ENCODE results near the gene CYP1A2. TPM values are rescaled to one million over a fixed set of nuclear protein-coding genes. Genes with fewer than 3 reads are reported as not detected.

CYP1A2 gene
- polyA plus RNA-seq, 2 donors = 0.06 TPM; not detected in 1

GRCh38 chr15:74758736-74759135 is 10.1 kb downstream of the CYP1A2 start:
- Histone ChIP-seq H3K9me3 (ENCODE audit: control insufficient read depth in 2 of 2, insufficient read depth in 1 of 2, low read depth in 1 of 2, low read length in 1 of 2) (no peaks in the 10 kb centered on the region), H3K4me1 (ENCODE audit: control insufficient read depth in 2 of 2, insufficient read depth in 2 of 2, low read length in 1 of 2) (peaks cover 0 to 6% of the 10 kb centered on the region in 2 donors), H3K27me3 (ENCODE audit: control insufficient read depth in 1 of 2, insufficient read depth in 2 of 2, low read length in 2 of 2) (peaks cover 0 to 3% of the 10 kb centered on the region in 2 donors), H3K36me3 (ENCODE audit: control insufficient read depth in 2 of 2, insufficient read depth in 2 of 2, low read length in 1 of 2) (no peaks in the 10 kb centered on the region), H3K4me3 (ENCODE audit: low read depth in 1 of 2, low read length in 2 of 2) (no peak overlapping the region), H3K27ac (ENCODE audit: low read depth in 2 of 2, low read length in 1 of 2) (no peak overlapping the region)
- WGBS, 2 donors = 88 to 95% methylated on average over 8 of the region's 8 CpGs

GRCh38 chr15:74762791-74763150 is 14.1 kb downstream of the CYP1A2 start:
- Histone ChIP-seq H3K27ac (ENCODE audit: low read depth in 2 of 2, low read length in 1 of 2) (peak overlapping the region in 1 of 2 donors; percentile 5), H3K36me3 (ENCODE audit: control insufficient read depth in 2 of 2, insufficient read depth in 2 of 2, low read length in 1 of 2) (no peaks in the 10 kb centered on the region), H3K4me3 (ENCODE audit: low read depth in 1 of 2, low read length in 2 of 2) (no peak overlapping the region), H3K27me3 (ENCODE audit: control insufficient read depth in 1 of 2, insufficient read depth in 2 of 2, low read length in 2 of 2) (peaks cover 0 to 3% of the 10 kb centered on the region in 2 donors), H3K4me1 (ENCODE audit: control insufficient read depth in 2 of 2, insufficient read depth in 2 of 2, low read length in 1 of 2) (peaks cover 0 to 7% of the 10 kb centered on the region in 2 donors), H3K9me3 (ENCODE audit: control insufficient read depth in 2 of 2, insufficient read depth in 1 of 2, low read depth in 1 of 2, low read length in 1 of 2) (no peaks in the 10 kb centered on the region)
- WGBS, 2 donors = 19 to 30% methylated on average over 6 of the region's 6 CpGs

- Histone ChIP-seq H3K9me3 (ENCODE audit: control insufficient read depth in 2 of 2, insufficient read depth in 1 of 2, low read depth in 1 of 2, low read length in 1 of 2) (no peaks in the 10 kb centered on the region), H3K27me3 (ENCODE audit: control insufficient read depth in 1 of 2, insufficient read depth in 2 of 2, low read length in 2 of 2) (peaks cover 0 to 3% of the 10 kb centered on the region in 2 donors), H3K27ac (ENCODE audit: low read depth in 2 of 2, low read length in 1 of 2) (no peak overlapping the region), H3K4me3 (ENCODE audit: low read depth in 1 of 2, low read length in 2 of 2) (no peak overlapping the region), H3K4me1 (ENCODE audit: control insufficient read depth in 2 of 2, insufficient read depth in 2 of 2, low read length in 1 of 2) (peaks cover 0 to 7% of the 10 kb centered on the region in 2 donors), H3K36me3 (ENCODE audit: control insufficient read depth in 2 of 2, insufficient read depth in 2 of 2, low read length in 1 of 2) (no peaks in the 10 kb centered on the region)
- 54 to 60% methylated on average over 15 of the region's 15 CpGs for WGBS, 2 donors
Measured at GRCh38 chr15:74763416-74763815, 14.8 kb downstream of the CYP1A2 start.

- 74 to 80% methylated on average over 14 of the region's 14 CpGs for WGBS, 2 donors
- Histone ChIP-seq H3K4me1 (ENCODE audit: control insufficient read depth in 2 of 2, insufficient read depth in 2 of 2, low read length in 1 of 2) (peaks cover 0 to 13% of the 10 kb centered on the region in 2 donors), H3K9me3 (ENCODE audit: control insufficient read depth in 2 of 2, insufficient read depth in 1 of 2, low read depth in 1 of 2, low read length in 1 of 2) (no peaks in the 10 kb centered on the region), H3K4me3 (ENCODE audit: low read depth in 1 of 2, low read length in 2 of 2) (no peak overlapping the region), H3K36me3 (ENCODE audit: control insufficient read depth in 2 of 2, insufficient read depth in 2 of 2, low read length in 1 of 2) (no peaks in the 10 kb centered on the region), H3K27ac (ENCODE audit: low read depth in 2 of 2, low read length in 1 of 2) (no peak overlapping the region), H3K27me3 (ENCODE audit: control insufficient read depth in 1 of 2, insufficient read depth in 2 of 2, low read length in 2 of 2) (peaks cover 0 to 3% of the 10 kb centered on the region in 2 donors)
Measured at GRCh38 chr15:74767167-74768098, 18.8 kb downstream of the CYP1A2 start.

GRCh38 chr15:74768099-74768770 is 19.6 kb downstream of the CYP1A2 start:
- Histone ChIP-seq H3K9me3 (ENCODE audit: control insufficient read depth in 2 of 2, insufficient read depth in 1 of 2, low read depth in 1 of 2, low read length in 1 of 2) (no peaks in the 10 kb centered on the region), H3K4me1 (ENCODE audit: control insufficient read depth in 2 of 2, insufficient read depth in 2 of 2, low read length in 1 of 2) (peaks cover 0 to 17% of the 10 kb centered on the region in 2 donors), H3K27ac (ENCODE audit: low read depth in 2 of 2, low read length in 1 of 2) (no peak overlapping the region), H3K27me3 (ENCODE audit: control insufficient read depth in 1 of 2, insufficient read depth in 2 of 2, low read length in 2 of 2) (no peaks in the 10 kb centered on the region), H3K36me3 (ENCODE audit: control insufficient read depth in 2 of 2, insufficient read depth in 2 of 2, low read length in 1 of 2) (no peaks in the 10 kb centered on the region), H3K4me3 (ENCODE audit: low read depth in 1 of 2, low read length in 2 of 2) (no peak overlapping the region)
- 33% methylated on average over 15 of the region's 15 CpGs for WGBS, 2 donors

- Histone ChIP-seq H3K9me3 (ENCODE audit: control insufficient read depth in 2 of 2, insufficient read depth in 1 of 2, low read depth in 1 of 2, low read length in 1 of 2) (no peaks in the 10 kb centered on the region), H3K4me3 (ENCODE audit: low read depth in 1 of 2, low read length in 2 of 2) (no peak overlapping the region), H3K27me3 (ENCODE audit: control insufficient read depth in 1 of 2, insufficient read depth in 2 of 2, low read length in 2 of 2) (no peaks in the 10 kb centered on the region), H3K4me1 (ENCODE audit: control insufficient read depth in 2 of 2, insufficient read depth in 2 of 2, low read length in 1 of 2) (peaks cover 0 to 12% of the 10 kb centered on the region in 2 donors), H3K27ac (ENCODE audit: low read depth in 2 of 2, low read length in 1 of 2) (no peak overlapping the region), H3K36me3 (ENCODE audit: control insufficient read depth in 2 of 2, insufficient read depth in 2 of 2, low read length in 1 of 2) (no peaks in the 10 kb centered on the region)
- WGBS, 2 donors = 2% methylated on average over 9 of the region's 9 CpGs
Measured at GRCh38 chr15:74768771-74769342, 20.2 kb downstream of the CYP1A2 start.

- no peak overlapping the region for H3K27ac ChIP-seq (ENCODE audit: low read depth in 2 of 2, low read length in 1 of 2)
- H3K4me3 ChIP-seq (ENCODE audit: low read depth in 1 of 2, low read length in 2 of 2) = no peak overlapping the region
- no peaks in the 10 kb centered on the region for H3K36me3 ChIP-seq (ENCODE audit: control insufficient read depth in 2 of 2, insufficient read depth in 2 of 2, low read length in 1 of 2)
- WGBS, 2 donors = 62 to 66% methylated on average over 7 of the region's 7 CpGs
- no peaks in the 10 kb centered on the region for H3K9me3 ChIP-seq (ENCODE audit: control insufficient read depth in 2 of 2, insufficient read depth in 1 of 2, low read depth in 1 of 2, low read length in 1 of 2)
- H3K27me3 ChIP-seq (ENCODE audit: control insufficient read depth in 1 of 2, insufficient read depth in 2 of 2, low read length in 2 of 2) = no peaks in the 10 kb centered on the region
- peaks cover 0 to 12% of the 10 kb centered on the region in 2 donors for H3K4me1 ChIP-seq (ENCODE audit: control insufficient read depth in 2 of 2, insufficient read depth in 2 of 2, low read length in 1 of 2)
Measured at GRCh38 chr15:74769463-74770025, 20.9 kb downstream of the CYP1A2 start.

GRCh38 chr15:74770211-74770903 is 21.7 kb downstream of the CYP1A2 start:
- no peaks in the 10 kb centered on the region for H3K36me3 ChIP-seq (ENCODE audit: control insufficient read depth in 2 of 2, insufficient read depth in 2 of 2, low read length in 1 of 2)
- H3K9me3 ChIP-seq (ENCODE audit: control insufficient read depth in 2 of 2, insufficient read depth in 1 of 2, low read depth in 1 of 2, low read length in 1 of 2) = no peaks in the 10 kb centered on the region
- no peaks in the 10 kb centered on the region for H3K27me3 ChIP-seq (ENCODE audit: control insufficient read depth in 1 of 2, insufficient read depth in 2 of 2, low read length in 2 of 2)
- no peak overlapping the region for H3K4me3 ChIP-seq (ENCODE audit: low read depth in 1 of 2, low read length in 2 of 2)
- WGBS, 2 donors = 63 to 68% methylated on average over 4 of the region's 4 CpGs
- H3K4me1 ChIP-seq (ENCODE audit: control insufficient read depth in 2 of 2, insufficient read depth in 2 of 2, low read length in 1 of 2) = peaks cover 0 to 12% of the 10 kb centered on the region in 2 donors
- no peak overlapping the region for H3K27ac ChIP-seq (ENCODE audit: low read depth in 2 of 2, low read length in 1 of 2)

- peaks cover 0 to 19% of the 10 kb centered on the region in 2 donors for H3K4me1 ChIP-seq (ENCODE audit: control insufficient read depth in 2 of 2, insufficient read depth in 2 of 2, low read length in 1 of 2)
- WGBS, 2 donors = 53 to 67% methylated on average over 5 of the region's 5 CpGs
- H3K27ac ChIP-seq (ENCODE audit: low read depth in 2 of 2, low read length in 1 of 2) = peak overlapping the region; percentile 88 to 97
- no peaks in the 10 kb centered on the region for H3K27me3 ChIP-seq (ENCODE audit: control insufficient read depth in 1 of 2, insufficient read depth in 2 of 2, low read length in 2 of 2)
- H3K4me3 ChIP-seq (ENCODE audit: low read depth in 1 of 2, low read length in 2 of 2) = no peak overlapping the region
- H3K36me3 ChIP-seq (ENCODE audit: control insufficient read depth in 2 of 2, insufficient read depth in 2 of 2, low read length in 1 of 2) = no peaks in the 10 kb centered on the region
- no peaks in the 10 kb centered on the region for H3K9me3 ChIP-seq (ENCODE audit: control insufficient read depth in 2 of 2, insufficient read depth in 1 of 2, low read depth in 1 of 2, low read length in 1 of 2)
Measured at GRCh38 chr15:74773329-74773728, 24.7 kb downstream of the CYP1A2 start.
